SH-SY5Y (cell line): ENCODE data around the gene BLID.

Source experiments
- GATA2 ChIP-seq: IDR thresholded peaks from 2 replicates; pipeline ENCODE4 v1.6.1; 2011; ENCODE audit warnings: mild to moderate bottlenecking, low read depth, low read length
- GATA3 ChIP-seq: IDR thresholded peaks from 2 replicates; pipeline ENCODE4 v1.6.1; 2011; ENCODE audit warnings: low read depth, mild to moderate bottlenecking, low read length, moderate library complexity

DNA sequence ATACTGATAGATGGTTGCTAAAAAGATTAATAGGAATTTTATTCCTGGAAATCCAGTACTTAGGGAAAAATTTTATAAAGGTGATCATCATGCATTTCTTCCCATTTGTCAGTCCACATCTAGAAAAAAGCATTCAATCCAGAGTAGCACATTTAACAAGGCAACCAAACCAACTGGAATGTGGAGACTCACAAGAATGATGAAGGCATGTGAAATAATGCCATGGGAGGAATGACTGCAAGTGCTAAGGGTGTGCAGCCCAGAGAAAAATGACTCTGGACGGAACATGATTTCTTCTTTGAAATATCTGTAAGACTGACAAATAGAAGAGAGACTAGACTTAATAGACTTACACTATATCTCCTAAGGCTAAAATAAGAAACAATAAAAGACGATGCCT lies 33.8 kb downstream of the BLID start:
- no peak for TF ChIP-seq GATA2
- no peak for TF ChIP-seq GATA3
